Measurements from ENCODE around the gene IGSF23.
A peak's percentile ranks its signal among the peaks of the same experiment; 100 is the strongest.
"Not testable (repeated sequence)": the region's sequence is repeated elsewhere in the genome, so short reads cannot be mapped to it uniquely, and the experiment has no call there.

The IGSF23 gene

DNA sequence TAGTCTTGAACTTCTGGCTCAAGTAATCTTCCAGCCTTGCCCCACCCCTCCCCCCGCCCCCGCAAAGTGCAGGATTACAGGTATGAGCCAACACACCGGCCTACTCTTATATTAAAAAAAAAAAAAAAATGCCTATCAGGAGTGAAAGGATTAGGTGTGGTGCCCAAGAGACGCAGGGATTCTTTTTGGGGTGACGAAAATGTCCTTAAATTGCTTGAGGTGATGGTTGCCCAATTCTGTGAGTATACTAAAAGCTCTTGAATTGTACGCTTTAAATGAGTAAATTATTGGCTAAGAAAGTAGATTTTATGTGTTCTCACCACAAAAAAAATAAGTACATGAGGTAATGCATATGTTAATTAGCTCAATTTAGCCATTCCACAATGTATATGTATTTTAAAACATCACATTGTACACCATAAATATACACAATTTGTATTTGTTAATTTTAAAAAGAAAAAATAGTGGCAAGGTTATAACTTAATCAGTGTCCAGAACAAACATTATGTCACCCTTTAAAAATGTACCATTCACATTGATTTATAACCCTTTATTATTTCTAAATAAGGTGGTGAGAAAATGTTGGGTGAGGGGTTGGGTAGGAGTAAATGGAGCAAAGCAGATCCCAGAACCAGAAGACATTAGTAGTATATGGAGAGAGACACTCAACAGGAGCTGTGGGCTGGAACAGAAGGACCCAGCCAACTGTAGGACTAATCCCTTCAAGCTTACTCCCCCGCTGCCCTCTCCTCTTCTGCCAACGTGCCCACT, 3.9 kb downstream of the IGSF23 start:
- DNase-seq: no peak

DNA sequence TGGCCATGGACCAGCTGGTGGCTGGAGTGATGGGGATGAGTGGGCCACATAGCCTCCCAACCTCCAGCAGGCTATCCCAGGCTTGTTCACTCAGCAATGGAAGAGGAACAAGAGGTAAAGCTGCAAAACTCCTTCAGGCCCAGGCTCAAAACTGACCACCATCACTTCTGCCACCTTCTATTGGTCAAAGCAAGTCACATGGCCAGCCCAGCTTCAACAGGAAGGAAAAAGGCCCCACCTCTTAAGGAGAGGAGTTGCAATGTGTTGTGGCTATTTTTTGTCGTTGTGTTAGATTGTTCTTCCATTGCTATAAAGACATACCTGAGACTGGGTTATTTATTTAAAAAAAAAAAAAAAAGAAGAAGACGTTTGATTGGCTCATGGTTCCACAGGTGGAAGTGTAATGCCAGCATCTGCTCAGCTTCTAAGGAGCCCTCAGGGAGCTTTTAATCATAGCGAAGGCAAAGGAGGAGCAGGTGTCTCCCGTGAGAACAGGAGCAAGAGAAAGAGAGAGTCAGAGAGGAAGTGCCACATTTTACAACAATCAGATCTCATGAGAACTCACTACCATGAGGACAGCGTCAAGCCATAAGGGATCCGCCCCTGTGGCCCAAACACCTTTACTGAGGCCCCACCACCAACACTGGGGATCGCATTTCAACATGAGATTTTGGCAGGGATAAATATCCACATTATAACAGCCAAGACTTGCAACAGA, 5.4 kb downstream of the IGSF23 start:
- DNase-seq: no peak

DNA sequence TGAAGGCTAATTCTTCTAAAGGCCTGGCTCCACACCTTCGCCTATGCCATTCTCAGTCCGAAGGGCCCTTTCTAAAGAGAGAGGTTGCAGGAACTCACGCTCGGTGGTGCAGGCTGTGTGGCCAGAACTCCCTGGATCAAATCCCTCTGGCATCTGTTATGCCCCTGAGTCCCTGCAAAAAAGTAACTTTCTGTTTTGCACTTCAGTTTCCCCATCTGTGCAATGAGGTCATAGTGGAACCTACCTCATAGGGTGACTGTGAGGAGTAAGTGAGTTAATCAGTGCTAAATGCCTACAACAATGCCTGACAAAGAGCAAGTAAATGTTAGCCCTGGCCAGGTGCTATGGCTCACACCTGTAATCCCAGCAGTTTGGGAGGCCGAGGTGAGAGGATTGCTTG, 7.3 kb downstream of the IGSF23 start:
- no peak for DNase-seq

DNA sequence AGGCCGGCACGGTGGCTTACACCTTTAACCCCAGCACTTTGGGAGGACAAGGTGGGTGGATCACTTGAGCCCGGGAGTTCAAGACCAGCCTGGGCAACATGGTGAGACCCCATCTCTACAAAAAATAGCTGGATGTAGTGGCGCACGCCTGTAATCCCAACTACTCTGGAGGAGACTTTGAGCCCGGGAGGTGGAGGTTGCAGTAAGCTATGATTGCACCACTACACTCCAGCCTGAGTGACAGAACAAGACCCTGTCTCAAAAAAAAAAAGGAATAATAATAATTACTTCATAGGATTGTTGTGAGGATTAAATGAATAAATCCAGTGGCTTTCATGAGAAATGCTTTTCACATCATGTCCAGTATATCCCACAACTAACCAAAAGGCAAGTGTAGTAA, 8.0 kb downstream of the IGSF23 start:
- DNase-seq: no peak

DNA sequence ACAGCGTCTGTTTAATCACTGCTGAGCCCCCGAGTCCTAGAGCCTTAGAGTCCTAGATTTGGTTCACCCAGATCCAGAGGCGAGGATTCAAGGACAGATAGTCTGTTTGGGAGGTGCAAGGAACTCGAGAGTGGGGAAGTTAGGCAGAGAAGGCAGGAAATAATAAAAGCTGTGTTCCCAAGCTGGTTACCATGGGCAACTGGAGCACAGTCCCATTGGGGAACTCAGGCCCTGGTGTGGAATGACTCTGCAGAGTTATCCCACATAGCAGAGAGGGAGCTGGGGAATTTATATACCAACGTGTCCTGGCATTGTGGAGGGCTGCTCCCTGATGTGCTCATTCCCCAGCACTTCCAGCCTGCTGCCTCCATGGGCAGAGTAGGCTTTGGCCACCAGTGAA, 9.7 kb downstream of the IGSF23 start:
- DNase-seq: peak in 1 of 2 donors; percentile 42

DNA sequence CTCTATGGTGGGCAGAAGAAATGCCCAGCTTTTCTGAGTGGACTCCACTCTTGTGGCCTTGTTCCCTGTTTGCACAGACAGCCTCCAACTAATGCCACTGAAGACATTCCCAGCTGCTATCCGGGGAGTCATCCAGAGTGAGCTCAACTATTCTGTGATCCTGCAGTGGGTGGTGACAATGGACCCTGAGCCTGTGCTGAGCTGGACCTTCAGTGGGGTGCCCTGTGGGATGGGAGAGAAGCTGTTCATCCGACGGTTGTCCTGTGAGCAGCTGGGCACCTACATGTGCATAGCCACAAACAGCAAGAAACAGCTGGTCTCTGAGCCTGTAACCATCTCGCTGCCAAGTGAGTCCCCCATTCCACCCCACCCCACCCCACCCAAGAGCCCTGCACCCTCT, 10.3 kb downstream of the IGSF23 start:
- DNase-seq: no peak

DNA sequence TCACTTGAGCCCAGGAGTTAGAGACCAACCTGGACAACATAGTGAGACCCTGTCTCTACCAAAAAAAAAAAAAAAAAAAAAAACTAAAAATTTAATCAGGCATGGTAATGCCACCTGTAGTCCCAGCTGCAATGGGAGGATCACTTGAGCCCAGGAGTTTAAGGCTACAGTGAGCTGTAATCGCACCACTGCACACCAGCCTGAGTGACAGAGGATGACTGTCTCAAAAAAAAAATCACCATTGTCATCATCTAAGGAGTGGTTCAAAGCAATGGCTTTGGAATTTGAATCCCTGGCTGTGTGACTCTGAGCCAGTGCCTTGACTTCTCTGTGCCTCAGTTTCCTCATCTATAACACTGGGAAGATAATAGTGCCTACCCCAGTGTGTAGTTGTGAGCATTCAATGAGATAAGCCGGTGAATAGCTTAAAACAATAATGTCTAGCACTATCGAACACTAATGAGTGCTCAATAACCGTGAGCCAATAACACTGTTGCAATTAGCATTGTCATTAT, 11.5 kb downstream of the IGSF23 start:
- no peak for DNase-seq

DNA sequence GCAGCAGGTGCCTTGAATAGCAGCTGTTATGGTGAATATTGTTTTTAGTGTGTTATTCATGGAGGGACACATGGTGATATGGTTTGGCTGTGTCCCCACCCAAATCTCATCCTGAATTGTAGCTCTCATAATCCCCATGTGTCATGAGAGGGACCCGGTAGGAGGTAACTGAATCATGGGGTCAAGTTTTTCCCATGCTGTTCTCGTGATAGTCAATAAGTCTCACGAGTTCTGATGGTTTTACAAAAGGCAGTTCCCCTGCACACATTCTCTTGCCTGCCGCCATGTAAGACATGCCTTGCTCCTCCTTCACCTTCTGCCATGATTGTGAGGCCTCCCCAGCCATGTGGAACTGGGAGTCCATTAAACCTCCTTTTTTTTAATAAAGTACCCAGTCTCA, 12.3 kb downstream of the IGSF23 start:
- not testable (repeated sequence) for DNase-seq

DNA sequence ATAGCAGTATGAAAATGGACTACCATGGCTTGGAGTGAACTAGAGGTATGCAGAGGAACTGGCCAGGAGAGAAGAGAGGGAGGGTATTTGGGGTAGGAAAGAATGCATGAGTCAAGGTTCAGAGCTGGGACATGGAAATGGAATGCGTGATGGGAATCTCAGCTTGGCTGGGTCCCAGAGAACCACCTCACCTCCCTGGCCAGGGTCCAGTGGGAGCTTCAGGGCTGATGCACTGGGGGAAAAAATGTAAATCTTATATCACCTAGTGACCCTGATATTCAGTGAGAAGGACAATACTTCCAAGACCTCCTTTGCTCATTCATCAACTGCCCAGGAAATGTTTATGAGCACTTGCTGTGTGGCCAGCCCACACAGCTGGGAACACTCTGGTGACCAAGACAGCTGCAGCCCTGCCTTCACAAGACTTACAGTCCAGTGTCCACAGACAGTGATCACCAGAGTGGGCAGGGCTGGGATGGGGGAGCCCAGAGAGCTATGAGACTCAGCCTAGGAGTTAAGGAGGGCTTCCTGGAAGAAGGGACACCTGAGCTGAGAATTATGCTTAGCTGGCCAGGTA, 12.8 kb downstream of the IGSF23 start:
- DNase-seq: no peak

DNA sequence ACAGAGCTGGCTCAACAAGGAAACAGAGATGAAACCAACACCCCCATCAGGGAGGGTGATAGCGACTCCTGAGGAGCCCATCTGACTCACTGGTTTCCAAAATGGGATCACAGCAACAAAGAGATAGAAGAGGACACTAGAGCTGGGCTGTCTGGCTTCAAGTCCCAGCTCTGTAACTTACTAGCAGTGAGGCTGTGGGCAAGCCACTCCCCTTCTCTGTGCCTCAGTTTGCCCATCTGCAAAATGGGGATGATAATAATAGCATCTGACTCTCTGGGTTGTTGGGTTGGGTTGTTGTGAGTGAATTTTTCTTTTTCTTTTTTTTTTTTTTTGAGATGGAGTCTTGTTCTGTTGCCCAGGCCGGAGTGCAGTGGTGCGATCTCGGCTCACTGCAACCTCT, 14.3 kb downstream of the IGSF23 start:
- DNase-seq: no peak

DNA sequence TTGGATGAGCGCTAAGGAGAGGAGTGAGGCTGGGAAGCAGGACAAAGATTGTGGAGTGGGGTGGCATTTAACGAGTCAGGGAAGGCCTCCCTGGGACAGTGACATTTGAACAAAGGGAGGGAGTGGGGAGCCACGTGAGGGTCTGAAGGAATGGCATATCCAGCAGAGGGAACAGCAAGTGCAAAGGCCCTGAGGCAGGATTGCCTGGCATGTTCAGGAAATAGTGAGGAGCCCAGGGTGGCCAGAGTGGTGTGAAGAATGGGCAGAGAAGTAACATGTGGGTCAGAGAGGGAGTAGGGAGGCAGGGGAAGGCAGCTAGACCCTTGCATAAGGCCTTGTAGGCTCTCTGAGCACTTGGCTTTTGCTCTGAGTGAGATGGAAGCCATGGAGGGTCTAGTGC, 15.4 kb downstream of the IGSF23 start:
- no peak for DNase-seq

DNA sequence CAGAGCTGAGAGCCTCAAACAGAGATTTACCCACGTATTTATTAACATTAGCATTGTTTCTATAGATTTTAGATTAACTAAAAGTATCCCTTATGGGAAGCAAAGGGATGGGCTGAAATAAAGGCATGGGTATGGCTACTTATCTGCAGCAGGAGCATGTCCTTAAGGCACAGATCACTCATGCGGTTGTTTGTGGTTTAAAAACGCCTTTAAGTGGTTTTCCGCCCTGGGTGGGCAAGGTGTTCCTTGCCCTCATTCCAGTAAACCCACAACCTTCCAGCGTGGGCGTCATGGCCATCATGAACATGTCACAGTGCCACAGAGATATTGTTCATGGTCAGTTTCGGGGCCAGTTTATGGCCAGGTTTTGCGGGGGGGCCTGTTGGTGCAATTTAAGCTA, 18.2 kb downstream of the IGSF23 start:
- not testable (repeated sequence) for DNase-seq

DNA sequence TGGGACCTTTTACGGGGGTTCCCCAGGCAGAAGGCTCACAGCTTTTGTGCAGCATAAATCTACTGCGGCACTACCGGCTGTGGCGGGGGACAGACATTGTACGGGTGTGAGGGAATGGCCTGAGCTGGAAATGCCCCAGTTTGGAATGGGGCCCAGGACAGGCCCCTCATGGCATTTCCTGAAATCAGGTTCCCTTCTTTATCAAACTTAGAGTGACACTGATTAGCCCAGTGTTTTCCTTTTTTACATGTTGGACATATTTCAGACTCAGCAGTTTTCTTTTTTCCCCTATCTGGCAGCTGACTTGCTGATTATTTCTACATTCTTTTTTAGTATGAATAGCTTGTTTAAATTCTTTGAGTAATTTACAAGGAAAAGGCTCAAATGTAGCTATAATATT, 20.7 kb downstream of the IGSF23 start:
- DNase-seq: not testable (repeated sequence)

DNA sequence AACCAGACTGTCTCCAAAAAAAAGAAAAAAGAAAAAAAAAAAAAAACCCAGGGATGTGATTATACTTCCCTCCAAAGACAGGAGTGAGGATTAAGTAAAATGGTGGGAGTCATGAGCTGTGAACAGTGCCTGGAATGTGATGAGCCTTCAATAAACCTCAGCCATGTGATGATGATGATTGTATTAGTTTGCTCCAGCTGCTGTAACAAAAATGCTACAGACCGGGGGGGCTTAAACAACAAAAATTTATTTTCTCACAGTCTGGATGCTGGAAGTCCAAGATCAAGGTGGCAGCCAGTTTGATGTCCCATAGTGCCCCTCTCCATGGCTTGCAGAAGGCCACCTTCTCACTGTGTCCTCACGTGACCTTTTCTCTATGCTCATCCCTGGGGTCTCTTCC, 21.4 kb downstream of the IGSF23 start:
- no peak for DNase-seq

DNA sequence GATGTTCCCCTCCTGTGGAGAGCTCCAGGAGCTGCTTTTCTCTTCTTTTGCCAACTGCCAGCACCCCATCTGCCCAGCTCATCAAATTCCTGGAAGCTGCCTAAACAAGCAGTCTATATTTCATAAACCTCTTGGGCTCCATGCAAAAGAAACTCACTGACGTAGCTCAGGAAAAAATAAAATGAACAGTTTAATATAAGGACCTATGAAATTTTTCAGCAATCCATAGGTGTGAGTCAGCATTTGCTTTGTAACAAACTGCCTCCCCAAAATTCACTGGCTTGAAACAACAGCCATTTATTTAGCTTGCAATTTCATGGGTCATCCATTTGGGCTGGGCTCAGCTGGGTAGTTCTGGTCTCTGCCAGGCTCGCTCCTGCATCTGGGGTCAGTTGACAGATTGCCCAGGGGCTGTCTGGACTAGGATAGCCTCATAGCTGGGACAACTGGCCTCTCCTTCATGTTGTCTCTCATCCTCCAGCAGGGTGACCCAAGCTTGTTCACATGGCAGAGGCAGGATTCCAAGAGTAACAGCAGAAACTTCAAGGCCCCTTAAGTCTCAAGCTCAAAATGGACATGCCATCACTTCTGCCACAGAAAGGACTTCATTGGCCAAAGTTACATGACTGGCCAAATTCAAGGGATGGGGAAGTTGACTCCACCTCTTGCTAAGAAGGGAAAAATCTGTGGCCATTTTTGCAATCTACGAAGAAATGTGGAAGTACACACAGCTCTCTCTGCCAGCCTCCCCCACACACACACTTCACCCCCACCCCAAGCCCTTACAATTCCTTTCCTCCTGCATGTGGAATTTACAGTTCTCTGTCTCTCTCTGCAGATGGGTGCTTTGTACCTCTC, 22.4 kb downstream of the IGSF23 start:
- peak in 1 of 2 donors; percentile 30 for DNase-seq

DNA sequence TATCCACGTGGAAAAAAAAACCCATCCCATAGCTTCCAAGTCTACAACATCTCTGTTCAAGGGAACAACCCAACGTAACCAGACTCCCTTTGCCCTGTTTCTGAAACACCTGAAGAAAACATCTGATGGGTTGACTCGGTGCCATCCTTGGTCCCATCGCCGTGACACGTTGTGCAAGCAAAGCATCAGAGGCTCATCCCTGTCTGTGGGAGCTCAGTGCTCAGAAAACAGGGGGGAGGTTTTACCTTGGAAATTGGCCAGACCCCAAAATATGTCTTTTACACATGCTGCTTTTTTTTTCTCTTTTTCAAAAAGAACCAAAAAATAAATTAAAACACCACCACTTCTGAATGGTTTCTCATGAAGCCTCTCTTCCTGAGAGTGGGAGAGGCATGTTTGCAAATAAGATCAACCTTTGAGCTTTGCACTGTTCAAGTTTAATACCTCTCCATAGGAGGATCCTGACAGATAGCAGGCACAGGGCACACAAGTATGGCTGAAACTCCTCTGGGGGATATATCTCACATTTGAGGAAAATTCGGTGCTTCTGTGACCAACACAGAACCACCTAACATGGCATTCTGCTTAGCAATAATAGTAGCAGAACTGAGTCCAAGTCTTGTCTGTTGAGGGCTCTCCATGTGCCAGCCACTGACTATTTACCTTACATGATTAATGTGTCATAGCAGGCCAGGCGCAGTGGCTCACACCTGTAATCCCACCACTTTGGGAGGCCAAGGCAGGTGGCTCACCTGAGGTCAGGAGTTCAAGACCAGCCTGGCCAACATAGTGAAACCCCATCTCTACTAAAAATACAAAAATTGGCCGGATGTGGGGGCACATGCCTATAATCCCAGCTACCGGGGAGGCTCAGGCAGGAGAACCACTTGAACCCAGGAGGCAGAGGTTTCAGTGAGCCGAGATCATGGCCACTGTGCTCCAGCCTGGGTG, 23.4 kb downstream of the IGSF23 start:
- no peak for DNase-seq

DNA sequence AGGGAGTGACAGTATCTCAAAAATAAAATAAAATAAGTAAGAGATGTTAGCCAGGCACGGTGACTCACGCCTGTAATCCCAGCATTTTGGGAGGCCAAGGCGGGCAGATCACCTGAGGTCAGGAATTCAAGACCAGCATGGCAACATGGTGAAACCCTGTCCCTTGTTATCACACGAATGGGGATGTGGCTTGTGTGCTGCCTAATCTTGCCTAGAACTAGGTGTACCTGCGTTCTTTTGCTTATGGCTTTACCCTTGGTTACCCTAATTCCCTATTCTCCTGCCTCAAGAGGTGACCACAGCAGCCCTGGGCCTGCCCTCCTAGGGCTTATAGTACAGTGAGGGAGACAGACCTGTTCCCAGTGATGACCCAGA, 24.0 kb downstream of the IGSF23 start:
- DNase-seq: no peak

DNA sequence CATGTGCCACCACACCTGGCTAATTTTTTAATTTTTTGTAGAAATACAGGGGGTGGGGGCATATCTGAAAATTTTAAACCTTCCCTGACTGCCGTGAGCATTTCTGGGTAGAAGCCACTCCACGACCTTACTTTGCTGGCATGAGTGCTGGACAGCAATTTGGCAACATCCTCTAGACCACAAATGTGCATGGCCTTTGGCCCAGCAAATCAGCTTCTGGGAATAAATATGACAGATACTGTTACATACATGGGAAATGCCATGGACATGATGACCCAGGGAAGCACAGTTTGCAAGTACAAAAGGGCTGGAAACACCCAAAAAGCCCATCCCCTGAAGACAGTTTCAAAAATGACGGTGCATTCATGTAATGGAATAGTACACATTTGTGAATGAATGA, 27.2 kb downstream of the IGSF23 start:
- no peak for DNase-seq

DNA sequence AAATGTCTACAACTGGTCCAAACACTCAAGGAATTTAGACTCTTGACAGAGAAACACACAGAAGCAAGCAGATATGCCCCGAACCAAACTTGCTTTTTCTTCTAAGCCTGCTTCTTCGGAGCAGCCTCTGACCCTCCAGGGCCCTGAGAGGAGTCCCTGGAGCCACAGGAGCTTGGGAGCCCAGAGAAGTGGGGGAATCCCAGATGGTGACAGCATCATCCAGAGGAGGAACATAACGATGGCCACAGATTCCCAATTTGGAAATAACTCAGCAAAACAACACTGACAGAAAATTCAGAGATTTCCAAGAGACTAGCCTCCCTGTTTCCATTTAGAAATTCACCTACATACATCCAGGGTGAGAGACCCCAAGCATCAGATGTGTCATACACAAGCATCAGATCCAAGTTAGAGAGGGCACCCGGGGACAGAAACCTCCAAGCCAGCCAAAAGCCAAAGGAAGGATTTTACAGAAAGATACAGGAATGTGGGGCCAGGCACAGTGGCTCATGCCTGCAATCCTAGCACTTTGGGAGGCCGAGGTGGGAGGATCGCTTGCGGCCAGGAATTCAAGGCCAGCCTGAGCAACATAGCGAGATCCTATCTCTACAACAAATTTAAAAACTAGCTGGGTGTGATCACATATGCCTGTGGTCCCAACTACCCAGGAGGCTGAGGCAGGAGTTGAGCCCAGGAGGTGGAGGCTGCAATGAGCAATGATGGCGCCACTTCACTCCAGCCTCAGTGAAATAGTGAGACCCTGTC, 28.3 kb downstream of the IGSF23 start:
- no peak for DNase-seq

DNA sequence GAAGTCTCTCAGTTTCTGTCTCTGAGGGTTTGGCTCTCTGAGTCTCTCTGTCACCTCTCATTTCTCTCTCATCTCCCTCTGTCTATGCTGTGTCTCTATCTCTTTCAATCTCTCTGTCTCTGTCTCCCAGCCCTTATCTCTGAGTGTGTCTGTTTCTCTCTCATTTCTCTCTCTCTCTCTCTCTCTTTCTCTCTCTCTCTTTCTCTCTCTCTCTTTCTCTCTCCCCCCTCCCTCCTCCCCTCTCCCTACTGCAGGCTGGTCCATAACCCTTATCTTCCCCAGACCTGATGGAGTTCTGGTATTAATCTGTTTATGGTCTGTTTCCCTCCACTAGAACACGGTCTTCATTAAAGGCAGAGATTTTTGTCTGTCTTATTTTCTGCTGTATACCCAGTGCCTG, 29.0 kb downstream of the IGSF23 start:
- DNase-seq: no peak
